Islet precursor cell (in vitro differentiated cells): ENCODE results near the gene ODR4.
"Not testable (repeated sequence)": the region's sequence is repeated elsewhere in the genome, so short reads cannot be mapped to it uniquely, and the experiment has no call there.

Experiments used
- DNase-seq: peaks from one replicate; pipeline ENCODE4 v3.0.0-alpha.2; 2018

The ODR4 gene

GRCh38 chr1:186424539-186424938, 48.9 kb downstream of the ODR4 start:
- DNase-seq: no peak

GRCh38 chr1:186426118-186426517, 50.5 kb downstream of the ODR4 start:
- DNase-seq: no peak

DNA sequence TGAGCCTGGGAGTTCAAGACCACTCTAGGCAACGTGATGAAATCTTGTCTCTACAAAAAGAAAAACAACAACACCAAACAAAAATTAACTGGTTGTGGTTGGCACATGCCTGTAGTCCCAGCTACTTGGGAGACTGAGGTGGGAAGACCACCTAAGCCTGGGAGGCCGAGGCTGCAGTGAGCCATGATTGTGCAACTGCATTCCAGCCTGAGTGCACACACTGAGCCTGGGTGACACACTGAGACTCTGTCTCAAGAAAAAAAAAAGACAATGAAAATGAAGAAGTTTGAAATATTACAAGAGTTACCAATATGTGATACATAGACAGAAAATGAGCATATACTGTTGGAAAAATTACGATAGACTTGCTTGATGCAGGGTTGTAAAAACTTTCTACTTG, 53.4 kb downstream of the ODR4 start:
- no peak for DNase-seq

DNA sequence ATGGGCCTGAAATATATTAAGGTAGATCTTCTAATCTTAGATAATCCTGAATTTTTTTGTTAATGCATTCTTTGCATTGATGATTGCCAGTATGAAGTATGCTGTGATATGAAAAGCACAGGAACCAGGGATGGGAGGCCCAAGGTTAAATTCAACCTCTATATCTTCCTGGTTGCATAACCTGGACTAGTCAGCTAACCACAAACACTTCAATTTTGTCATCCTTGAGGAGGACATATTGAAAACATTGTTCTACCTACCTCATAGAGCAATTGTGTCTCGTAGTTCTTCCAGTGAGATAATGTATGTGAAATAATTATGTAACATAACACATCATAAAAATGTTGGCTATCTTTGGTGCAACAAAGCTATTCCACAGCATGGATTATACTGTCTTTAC, 59.7 kb downstream of the ODR4 start:
- DNase-seq: no peak

GRCh38 chr1:186438567-186438966, 62.9 kb downstream of the ODR4 start:
- DNase-seq: no peak

DNA sequence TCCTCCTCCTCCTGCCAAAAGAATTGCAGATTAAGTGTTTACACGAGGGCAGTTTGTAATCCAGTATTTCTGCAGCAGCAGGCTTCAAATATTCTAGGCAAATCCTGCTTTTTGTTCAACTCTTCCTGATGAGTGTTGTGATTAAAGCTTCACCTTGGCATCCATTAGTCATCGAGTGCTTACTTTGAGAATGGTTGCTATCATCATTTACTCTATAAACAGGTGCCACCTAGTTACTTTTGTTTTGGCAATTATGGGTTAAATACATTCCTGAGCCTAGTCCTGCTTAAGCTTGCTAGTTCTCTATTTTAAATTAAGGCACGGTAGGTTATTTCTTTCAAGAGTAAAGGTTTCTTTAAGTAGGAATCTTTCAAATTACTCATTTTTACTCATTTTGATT, 64.9 kb downstream of the ODR4 start:
- DNase-seq: no peak

DNA sequence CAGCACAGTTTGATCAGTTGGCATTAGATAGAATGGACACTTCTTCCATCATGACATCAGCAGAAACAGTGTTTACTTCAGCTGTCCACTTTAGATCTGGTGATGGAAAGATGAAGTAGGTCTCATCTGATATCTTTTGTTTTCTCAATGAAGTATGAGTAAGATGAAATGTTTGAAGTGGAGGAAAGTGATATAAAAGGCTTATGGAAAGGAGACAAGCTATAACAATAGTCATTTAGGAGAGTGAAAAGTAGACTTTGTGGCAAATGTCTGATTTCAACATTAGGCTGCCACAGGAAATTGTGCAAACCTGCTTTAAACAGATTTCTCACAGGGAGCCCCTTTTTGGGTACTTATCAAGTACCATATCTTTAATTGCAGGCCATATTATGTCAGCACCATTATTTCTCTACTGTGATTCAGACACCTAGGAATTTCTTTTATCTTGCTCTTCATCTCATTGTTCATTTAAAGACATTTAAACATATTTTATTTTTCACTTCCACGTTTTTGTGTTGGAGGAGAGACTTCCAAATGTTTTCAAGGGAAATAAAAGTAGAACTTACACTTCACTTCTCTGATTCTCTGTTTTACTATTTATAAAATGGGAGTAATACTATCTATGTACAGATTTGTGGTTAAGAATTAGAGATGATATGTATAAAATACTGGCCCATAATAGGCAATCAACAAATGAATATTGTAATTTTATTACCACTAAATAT, 67.2 kb downstream of the ODR4 start:
- DNase-seq: no peak

GRCh38 chr1:186443638-186444037, 68.0 kb downstream of the ODR4 start:
- DNase-seq: no peak

DNA sequence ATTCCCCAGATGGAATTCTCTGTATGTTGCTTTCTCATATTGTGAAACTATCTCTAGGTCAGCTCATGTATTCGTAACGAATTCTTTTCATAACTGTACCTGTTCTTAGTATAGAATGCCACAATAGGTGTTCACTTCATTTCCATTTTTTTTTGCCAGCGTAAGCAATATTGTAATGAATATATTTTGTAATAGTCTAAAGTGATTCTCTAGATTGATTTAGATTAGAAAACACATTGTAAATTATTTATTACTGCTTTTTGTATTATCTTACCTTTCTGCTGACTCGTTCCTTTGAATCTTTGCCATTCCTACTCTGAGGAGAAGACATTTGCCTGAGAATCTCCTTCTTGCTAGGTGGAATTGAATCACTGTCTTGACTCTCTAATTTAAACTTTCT, 70.5 kb downstream of the ODR4 start:
- DNase-seq: no peak

DNA sequence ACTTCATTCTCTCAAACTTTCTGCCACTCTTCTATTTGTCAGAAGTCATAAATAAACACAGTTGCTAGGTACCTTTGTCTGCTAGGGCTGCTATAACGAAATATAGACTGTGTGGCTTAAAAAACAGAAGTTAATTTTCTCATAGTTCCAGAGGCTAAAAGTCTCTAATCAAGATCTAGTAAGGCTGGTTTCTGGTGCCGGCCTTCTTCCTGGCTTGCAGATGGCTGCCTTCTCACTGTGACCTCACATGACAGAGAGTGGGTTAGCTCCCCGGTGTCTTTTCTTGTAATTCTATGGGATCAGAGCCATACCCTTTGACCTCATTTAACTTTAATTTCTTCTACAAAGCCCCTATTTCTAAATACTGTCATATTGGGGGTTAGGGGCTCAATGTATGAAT, 79.3 kb downstream of the ODR4 start:
- no peak for DNase-seq

DNA sequence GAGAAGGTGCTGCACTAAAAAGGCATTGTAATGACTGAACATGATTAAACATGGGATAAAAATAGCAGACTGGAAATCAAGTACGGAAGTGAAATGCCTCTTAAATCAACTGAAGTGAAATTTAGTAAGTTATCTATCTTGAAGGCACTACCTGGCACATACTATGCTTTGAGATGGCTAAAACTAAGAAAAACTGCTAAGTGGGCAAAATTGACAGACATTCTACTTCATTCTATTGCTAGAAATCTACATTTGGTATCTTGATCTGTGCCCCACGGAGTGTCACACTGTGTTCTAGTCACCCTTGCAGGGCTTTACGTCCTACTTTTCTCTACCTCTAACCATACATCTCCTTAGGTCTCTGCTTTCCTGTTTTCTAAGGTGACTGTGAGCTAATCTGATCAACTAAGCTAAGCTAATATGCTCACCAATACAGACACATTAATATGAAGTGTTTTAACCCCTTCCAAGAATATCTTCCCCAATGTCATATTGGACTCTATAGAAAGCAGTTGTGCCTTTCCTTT, 81.2 kb downstream of the ODR4 start:
- DNase-seq: no peak

DNA sequence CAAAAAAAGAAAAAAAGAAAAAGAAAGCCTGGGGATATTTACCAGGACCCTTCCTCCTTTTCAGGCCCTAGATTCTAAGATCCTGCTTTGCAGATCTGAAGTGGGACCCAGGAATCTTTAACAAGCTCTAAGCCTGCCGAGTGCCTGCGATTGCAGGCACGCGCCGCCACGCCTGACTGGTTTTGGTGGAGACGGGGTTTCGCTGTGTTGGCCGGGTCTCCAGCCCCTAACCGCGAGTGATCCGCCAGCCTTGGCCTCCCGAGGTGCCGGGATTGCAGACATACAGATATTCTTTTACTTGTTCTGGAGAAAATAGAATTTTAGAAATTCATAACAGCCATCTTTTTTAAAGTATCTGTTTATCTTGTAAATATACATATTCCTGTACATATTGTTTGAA, 83.5 kb downstream of the ODR4 start:
- DNase-seq: not testable (repeated sequence)

- DNase-seq: no peak
Measured at GRCh38 chr1:186461014-186461413, 85.4 kb downstream of the ODR4 start, which contains the start of gene PDC. PDC (minus strand) TSS chr1:186461114; CDS start chr1:186449459, 11,655 bp downstream.

DNA sequence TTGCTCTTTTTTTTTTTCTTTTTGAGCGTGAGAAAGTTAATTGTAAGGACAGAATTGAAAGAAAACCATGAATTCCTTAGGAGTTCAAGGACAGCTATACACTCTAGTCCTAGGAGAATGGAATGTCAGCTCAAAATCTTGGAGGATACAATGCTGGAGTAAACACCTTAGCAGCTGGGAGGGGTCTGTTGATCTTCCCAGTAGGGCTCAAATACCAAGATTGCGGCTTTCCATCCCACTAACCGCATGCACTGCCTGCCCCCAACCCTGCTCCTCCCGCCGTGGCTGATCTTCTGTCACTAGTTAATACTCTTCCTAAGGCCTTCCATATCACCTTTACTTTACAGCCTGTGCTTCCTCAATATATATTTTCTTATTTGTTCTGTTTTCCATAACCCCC, 87.9 kb downstream of the ODR4 start:
- DNase-seq: no peak

DNA sequence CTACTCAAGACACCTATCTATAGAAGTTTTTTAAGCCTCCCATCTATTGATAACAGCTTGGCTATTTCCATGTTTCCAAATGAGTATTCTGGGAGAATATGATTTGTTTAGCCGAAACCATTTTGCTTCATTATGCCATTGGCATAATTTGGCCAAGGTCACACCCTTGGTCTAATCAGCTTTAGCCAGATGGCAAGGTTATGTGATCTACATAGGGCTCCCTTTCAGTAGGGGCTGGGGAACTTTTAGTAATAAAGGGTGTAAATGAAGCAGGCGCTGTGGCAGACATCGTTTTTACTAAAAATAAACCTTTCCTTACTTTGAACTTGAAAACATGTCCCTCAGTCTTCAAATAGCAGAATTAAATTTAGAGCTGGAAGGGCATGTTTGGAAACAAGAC, 88.3 kb downstream of the ODR4 start:
- DNase-seq: no peak

DNA sequence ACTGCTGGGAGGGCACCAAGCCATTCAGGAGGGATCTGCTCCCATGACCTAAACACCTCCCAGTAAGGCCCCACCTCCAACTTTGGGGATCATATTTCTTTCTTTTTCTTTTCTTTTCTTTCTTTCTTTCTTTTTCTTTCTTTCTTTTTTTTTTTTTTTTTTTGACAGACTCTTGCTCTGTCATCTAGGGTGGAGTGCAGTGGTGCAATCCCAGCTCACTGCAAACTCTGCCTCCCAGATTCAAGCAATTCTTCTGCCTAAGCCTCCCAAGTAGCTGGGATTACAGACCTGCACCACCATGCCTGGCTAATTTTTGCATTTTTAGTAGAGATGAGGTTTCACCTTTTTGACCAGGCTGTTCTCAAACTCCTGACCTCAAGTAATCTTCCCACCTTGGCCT, 89.9 kb downstream of the ODR4 start:
- not testable (repeated sequence) for DNase-seq

DNA sequence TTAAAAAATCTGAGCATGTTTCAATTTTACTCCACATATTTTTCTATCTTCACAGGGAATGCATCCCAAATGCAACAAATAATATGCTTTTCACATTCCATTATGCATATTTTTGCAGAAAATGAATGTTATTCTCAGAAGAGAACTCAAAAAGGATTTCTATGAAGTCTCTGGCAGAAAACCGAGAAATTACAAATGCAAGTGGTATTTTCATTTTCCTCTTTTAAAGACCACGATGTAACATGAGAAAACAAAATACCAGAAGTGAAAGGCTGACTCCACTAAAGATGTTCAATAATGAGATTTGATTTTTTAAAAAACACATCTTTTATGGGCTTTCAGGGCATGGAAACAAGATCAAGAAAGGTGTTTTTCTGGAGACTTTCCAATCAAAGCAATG, 90.3 kb downstream of the ODR4 start:
- no peak for DNase-seq
